ENCODE data around the gene TOMM7.

Gene TOMM7

DNA sequence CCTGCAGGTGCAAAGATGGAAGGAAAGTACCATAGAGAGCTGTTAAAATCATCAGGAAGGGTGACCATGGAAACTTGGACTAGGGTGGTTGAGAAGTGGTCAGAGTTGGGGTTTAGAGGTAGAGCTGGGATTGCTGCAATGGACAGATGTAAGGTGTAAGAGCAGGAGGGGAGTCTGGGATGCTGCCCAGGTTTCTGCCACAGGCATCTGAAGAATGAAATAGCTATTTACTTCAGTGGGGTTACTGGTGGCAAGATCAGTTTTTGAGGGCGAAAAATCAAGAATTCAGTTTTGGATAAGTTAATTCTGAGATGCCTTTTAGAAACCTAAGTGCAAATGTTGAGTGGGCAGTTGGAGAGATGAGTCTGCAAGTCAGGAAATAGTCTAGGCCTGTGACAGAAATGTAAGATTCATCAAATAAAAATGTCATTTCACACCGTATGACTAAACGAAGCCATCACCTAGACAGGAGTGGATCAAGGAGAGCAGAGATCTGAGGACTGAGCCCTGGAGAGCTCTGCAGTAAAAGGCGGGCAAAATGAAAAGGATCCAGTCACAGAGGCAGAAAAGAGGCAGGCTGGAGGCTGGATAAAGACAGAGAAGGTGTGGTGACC is 22.7 kb upstream of the TOMM7 start:
- no peak for DNase-seq (ENCODE audit: extremely low read depth, insufficient read length)
- TF ChIP-seq, protein P1, sequence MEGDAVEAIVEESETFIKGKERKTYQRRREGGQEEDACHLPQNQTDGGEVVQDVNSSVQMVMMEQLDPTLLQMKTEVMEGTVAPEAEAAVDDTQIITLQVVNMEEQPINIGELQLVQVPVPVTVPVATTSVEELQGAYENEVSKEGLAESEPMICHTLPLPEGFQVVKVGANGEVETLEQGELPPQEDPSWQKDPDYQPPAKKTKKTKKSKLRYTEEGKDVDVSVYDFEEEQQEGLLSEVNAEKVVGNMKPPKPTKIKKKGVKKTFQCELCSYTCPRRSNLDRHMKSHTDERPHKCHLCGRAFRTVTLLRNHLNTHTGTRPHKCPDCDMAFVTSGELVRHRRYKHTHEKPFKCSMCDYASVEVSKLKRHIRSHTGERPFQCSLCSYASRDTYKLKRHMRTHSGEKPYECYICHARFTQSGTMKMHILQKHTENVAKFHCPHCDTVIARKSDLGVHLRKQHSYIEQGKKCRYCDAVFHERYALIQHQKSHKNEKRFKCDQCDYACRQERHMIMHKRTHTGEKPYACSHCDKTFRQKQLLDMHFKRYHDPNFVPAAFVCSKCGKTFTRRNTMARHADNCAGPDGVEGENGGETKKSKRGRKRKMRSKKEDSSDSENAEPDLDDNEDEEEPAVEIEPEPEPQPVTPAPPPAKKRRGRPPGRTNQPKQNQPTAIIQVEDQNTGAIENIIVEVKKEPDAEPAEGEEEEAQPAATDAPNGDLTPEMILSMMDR (IDR thresholded peaks at IDR 0.05; ENCODE audit: insufficient read depth, low read length, poor library complexity, severe bottlenecking) = no peak
- H3K36me3 ChIP-seq (ENCODE audit: control insufficient read depth, insufficient read depth, low read length) = no peaks in the 10 kb centered on the region
- H3K4me3 ChIP-seq (replicated peaks; ENCODE audit: low read depth, low read length) = no peak overlapping the region
- no peaks in the 10 kb centered on the region for H3K27me3 ChIP-seq (replicated peaks; ENCODE audit: control insufficient read depth, insufficient read depth, low read length)

DNA sequence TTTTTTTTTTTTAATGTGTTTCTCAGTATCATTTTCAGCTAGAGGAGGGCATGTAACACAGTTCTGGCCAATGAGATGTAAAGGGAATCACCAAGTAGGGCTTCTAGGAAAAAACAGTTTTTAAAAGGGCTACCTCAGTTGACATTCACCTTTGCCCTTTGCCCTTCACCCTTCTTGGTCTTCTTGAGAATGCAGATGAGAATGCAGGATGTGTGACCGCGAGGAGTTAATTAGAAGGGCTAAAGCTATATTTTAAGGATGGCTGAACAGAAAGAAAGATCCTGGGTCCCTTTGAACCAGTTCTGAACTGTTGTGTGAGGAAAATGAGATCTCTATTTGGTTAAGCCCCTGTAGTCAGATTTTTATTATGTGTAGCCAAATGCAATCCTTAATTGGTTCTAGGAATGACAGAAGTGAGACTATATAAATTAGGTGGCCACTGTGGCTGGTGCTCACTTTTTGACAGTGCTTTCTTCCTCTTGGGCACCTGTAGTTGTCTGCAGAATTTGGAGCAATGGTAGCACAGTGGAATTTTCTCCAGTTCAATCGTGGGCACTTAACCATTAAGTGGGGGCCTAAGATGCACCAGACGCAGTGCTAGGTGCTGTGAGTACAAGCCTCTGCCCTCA is 21.1 kb upstream of the TOMM7 start:
- Histone ChIP-seq H3K36me3 (ENCODE audit: control insufficient read depth, insufficient read depth, low read length) (no peaks in the 10 kb centered on the region), H3K4me3 (replicated peaks; ENCODE audit: low read depth, low read length) (no peak overlapping the region), H3K27me3 (replicated peaks; ENCODE audit: control insufficient read depth, insufficient read depth, low read length) (no peaks in the 10 kb centered on the region)
- TF ChIP-seq, protein P1 (IDR thresholded peaks at IDR 0.05; ENCODE audit: insufficient read depth, low read length, poor library complexity, severe bottlenecking) = no peak
- no peak for DNase-seq (ENCODE audit: extremely low read depth, insufficient read length)

DNA sequence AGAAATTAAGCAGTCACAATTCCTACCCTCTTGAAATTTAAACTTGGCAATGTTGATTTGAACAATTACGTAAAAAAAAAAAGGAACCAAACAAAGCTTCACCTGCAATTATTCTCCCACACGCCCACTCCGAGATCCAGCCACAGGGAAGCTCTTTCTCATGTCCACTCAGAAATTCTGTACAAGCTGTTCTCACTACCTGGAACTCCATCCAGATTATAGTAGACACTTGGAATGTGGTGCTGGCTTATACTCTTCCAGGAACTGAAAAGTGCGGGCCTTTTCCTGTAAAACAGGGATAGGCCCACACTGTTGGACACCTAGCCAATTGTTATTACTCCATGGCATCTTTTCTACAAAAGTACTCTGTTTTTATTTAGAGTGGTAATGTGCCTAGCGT is 20.3 kb upstream of the TOMM7 start:
- Histone ChIP-seq H3K4me3 (replicated peaks; ENCODE audit: low read depth, low read length) (no peak overlapping the region), H3K27me3 (replicated peaks; ENCODE audit: control insufficient read depth, insufficient read depth, low read length) (no peaks in the 10 kb centered on the region), H3K36me3 (ENCODE audit: control insufficient read depth, insufficient read depth, low read length) (no peaks in the 10 kb centered on the region)
- DNase-seq (ENCODE audit: extremely low read depth, insufficient read length) = no peak
- TF ChIP-seq, protein P1 (IDR thresholded peaks at IDR 0.05; ENCODE audit: insufficient read depth, low read length, poor library complexity, severe bottlenecking) = no peak

DNA sequence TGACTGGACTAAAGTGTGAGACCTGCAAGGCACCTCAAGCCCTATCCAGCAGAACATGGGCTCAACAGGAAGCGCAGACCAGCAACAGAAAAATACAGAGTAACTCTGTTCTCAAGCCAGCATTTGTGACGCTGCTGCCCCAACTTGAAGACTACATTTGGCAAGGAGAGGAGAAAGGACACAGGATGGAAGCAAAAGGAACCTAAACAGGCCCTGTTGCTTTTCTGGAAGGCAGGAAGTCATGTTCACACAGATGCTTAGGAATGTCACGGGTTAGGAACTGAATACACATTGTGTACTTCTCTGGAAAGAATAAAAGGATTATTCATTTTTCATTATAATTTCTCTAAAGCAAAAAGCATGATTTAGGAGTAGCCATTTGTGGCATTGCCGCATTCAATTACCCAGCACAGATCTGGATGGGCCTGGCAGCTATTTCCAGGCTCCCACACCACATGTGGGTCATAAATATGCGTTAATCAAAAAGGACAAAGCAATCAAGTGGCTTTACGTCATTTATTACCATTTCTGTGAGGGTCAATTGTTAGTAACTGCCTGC is 19.8 kb upstream of the TOMM7 start:
- TF ChIP-seq, protein P1 (IDR thresholded peaks at IDR 0.05; ENCODE audit: insufficient read depth, low read length, poor library complexity, severe bottlenecking) = no peak
- H3K4me3 ChIP-seq (replicated peaks; ENCODE audit: low read depth, low read length) = no peak overlapping the region
- no peaks in the 10 kb centered on the region for H3K27me3 ChIP-seq (replicated peaks; ENCODE audit: control insufficient read depth, insufficient read depth, low read length)
- DNase-seq (ENCODE audit: extremely low read depth, insufficient read length) = no peak
- no peaks in the 10 kb centered on the region for H3K36me3 ChIP-seq (ENCODE audit: control insufficient read depth, insufficient read depth, low read length)

DNA sequence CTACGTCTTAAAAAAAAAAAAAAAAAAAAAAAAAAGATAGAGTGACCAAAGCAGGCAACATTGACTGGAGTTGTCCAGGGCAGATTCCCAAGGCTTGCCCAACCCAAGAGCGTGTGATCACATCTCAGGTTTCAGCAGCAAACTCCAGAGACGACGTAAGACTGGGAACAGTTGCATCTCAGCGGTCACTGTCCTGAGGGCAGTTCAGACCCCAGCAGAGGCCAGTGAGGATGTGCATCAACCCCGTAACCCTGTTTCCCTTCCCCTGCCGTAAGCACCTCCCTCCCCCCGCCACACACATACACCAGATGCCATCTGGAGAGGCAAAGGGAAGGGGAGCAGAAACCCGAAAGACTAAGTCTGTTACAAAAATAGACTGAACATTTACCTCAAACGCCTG is 19.3 kb upstream of the TOMM7 start:
- Histone ChIP-seq H3K4me3 (replicated peaks; ENCODE audit: low read depth, low read length) (no peak overlapping the region), H3K36me3 (ENCODE audit: control insufficient read depth, insufficient read depth, low read length) (no peaks in the 10 kb centered on the region), H3K27me3 (replicated peaks; ENCODE audit: control insufficient read depth, insufficient read depth, low read length) (no peaks in the 10 kb centered on the region)
- DNase-seq (ENCODE audit: extremely low read depth, insufficient read length) = no peak
- TF ChIP-seq, protein P1 (IDR thresholded peaks at IDR 0.05; ENCODE audit: insufficient read depth, low read length, poor library complexity, severe bottlenecking) = no peak

All from GM06990 (cell line).